ENCODE data around the gene CDH23. TPM values are rescaled to one million over a fixed set of nuclear protein-coding genes. Genes with fewer than 3 reads are reported as not detected.

CDH23 gene
- total RNA-seq, 2 experiments from 2014 or later: 4.6 to 5.2 TPM

DNA sequence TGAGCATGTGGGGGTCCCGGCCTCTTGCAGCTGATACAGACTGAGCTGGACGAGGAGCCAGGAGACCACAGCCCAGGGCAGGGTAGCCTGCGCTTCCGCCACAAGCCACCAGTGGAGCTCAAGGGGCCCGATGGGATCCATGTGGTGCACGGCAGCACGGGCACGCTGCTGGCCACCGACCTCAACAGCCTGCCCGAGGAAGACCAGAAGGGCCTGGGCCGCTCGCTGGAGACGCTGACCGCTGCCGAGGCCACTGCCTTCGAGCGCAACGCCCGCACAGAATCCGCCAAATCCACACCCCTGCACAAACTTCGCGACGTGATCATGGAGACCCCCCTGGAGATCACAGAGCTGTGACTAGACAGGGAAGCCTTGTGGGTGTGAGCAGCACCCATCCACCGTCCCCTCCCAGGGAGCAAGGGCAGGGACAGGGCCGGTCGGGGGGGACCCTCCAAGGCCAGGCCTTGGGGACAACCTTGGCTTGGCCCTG, 418.2 kb downstream of the CDH23 start:
- no peak overlapping the region for H3K4me3 Mint-ChIP-seq
- no peak overlapping the region for H3K27ac Mint-ChIP-seq
- intact Hi-C loops (cut with DNase I, micrococcal nuclease): loop anchor here (5.0 kb wide), 4 partner anchors 108 to 418 kb away; partner anchors contain the start of gene CDH23 (in 1 of the 2)
- Histone ChIP-seq H3K36me3 (ENCODE audit: insufficient read depth, low read length) (peaks cover 45% of the 10 kb centered on the region), H3K27me3 (ENCODE audit: control insufficient read depth in 1 of 2, insufficient read depth in 2 of 2, low read length in 2 of 2) (no peaks in the 10 kb centered on the region), H3K4me1 (ENCODE audit: insufficient read depth, low read length) (peaks cover 8% of the 10 kb centered on the region), H3K27ac (ENCODE audit: low read depth in 1 of 2, low read length in 2 of 2) (no peak overlapping the region), H3K4me3 (ENCODE audit: low read length) (no peak overlapping the region), H3K9me3 (ENCODE audit: control insufficient read depth in 1 of 2, insufficient read depth in 1 of 2, low read length in 2 of 2) (peaks cover 0 to 3% of the 10 kb centered on the region in 2 experiments)
- DNase-seq: no peak
- H3K36me3 Mint-ChIP-seq (ENCODE audit: low read depth): peaks cover 46% of the 10 kb centered on the region
- H3K27me3 Mint-ChIP-seq: no peaks in the 10 kb centered on the region
- TF ChIP-seq, protein P1, sequence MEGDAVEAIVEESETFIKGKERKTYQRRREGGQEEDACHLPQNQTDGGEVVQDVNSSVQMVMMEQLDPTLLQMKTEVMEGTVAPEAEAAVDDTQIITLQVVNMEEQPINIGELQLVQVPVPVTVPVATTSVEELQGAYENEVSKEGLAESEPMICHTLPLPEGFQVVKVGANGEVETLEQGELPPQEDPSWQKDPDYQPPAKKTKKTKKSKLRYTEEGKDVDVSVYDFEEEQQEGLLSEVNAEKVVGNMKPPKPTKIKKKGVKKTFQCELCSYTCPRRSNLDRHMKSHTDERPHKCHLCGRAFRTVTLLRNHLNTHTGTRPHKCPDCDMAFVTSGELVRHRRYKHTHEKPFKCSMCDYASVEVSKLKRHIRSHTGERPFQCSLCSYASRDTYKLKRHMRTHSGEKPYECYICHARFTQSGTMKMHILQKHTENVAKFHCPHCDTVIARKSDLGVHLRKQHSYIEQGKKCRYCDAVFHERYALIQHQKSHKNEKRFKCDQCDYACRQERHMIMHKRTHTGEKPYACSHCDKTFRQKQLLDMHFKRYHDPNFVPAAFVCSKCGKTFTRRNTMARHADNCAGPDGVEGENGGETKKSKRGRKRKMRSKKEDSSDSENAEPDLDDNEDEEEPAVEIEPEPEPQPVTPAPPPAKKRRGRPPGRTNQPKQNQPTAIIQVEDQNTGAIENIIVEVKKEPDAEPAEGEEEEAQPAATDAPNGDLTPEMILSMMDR (IDR thresholded peaks at IDR 0.05): no peak
- CTCF ChIA-PET: interaction anchor here (1.2 kb wide), 1 partner anchor 431 kb away, joined by 3 read pairs; no protein-coding TSS in a partner anchor
- POLR2A ChIA-PET: no interaction called here
- H3K4me1 Mint-ChIP-seq (ENCODE audit: low read depth): no peaks in the 10 kb centered on the region
- H3K9me3 Mint-ChIP-seq: no peaks in the 10 kb centered on the region
- ATAC-seq (ENCODE audit: poor library complexity): no peak

DNA sequence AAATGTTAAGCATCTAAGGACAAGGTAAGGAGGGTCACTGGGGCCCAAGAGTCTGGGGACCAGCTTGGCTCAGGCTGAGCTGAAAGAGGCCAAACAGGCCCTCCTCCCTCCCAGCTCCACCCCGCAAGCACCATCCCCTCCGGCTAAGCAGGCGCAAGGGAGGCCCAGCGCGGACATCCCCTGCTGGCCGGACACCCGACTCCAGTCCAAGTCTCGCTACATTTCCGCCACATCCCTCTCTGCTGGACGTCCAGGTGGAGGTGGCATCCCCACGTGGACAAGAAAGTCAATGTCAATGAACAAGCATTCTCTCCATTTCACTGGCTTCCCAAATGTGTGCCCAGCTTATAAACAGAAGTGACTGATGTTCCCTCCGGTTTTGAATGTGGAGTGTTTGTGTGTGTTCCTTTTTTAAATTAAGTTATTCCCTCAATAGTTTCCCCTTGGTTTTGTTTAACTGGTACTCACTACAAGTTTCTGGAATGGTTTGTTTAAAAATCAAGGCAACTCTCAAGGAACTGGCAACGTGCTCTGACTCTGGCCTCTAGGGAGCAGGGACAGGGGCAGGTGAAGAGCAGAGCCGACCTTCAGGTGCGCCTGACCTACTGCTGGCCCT, 418.9 kb downstream of the CDH23 start:
- H3K27me3 ChIP-seq (ENCODE audit: control insufficient read depth in 1 of 2, insufficient read depth in 2 of 2, low read length in 2 of 2): no peaks in the 10 kb centered on the region
- H3K9me3 Mint-ChIP-seq: no peaks in the 10 kb centered on the region
- H3K36me3 Mint-ChIP-seq (ENCODE audit: low read depth): peaks cover 53% of the 10 kb centered on the region
- no peak overlapping the region for H3K4me3 Mint-ChIP-seq
- H3K4me1 Mint-ChIP-seq (ENCODE audit: low read depth): no peaks in the 10 kb centered on the region
- H3K9me3 ChIP-seq (ENCODE audit: control insufficient read depth in 1 of 2, insufficient read depth in 1 of 2, low read length in 2 of 2): peaks cover 0 to 3% of the 10 kb centered on the region in 2 experiments
- intact Hi-C loops (cut with DNase I, micrococcal nuclease): no loop called here
- CTCF ChIA-PET: interaction anchor here (1.2 kb wide), 1 partner anchor 431 kb away, joined by 3 read pairs; no protein-coding TSS in a partner anchor
- TF ChIP-seq, protein P1 (IDR thresholded peaks at IDR 0.05): no peak
- no peak for ATAC-seq (ENCODE audit: poor library complexity)
- no peak overlapping the region for H3K27ac ChIP-seq (ENCODE audit: low read depth in 1 of 2, low read length in 2 of 2)
- no peak overlapping the region for H3K27ac Mint-ChIP-seq
- H3K36me3 ChIP-seq (ENCODE audit: insufficient read depth, low read length): peaks cover 51% of the 10 kb centered on the region
- H3K4me3 ChIP-seq (ENCODE audit: low read length): no peak overlapping the region
- peaks cover 8% of the 10 kb centered on the region for H3K4me1 ChIP-seq (ENCODE audit: insufficient read depth, low read length)
- H3K27me3 Mint-ChIP-seq: no peaks in the 10 kb centered on the region
- no peak for DNase-seq
- POLR2A ChIA-PET: no interaction called here

DNA sequence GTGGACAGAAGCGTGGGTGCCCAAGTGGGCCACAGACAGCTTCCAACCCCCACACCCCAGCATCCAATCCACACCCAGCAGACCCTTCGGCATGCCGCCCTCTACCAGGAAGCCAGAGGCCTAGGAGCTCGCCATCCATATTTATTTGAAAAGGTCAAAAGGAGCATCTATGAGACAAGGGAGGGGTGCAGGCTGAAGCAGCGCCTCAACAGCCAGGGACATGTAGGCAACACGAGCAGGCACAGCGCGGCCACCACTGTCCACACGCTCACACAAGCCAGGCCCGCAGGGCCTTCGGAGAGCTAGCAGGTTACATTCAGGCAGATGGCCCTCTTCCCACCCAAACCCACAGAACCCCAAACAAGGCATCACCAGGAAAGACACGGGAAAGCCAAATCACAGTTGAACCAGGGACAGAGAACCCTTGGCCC, 419.7 kb downstream of the CDH23 start:
- H3K36me3 ChIP-seq (ENCODE audit: insufficient read depth, low read length): peaks cover 60% of the 10 kb centered on the region
- Mint-ChIP-seq H3K9me3 (no peaks in the 10 kb centered on the region), H3K27ac (no peak overlapping the region), H3K4me1 (ENCODE audit: low read depth) (no peaks in the 10 kb centered on the region), H3K36me3 (ENCODE audit: low read depth) (peaks cover 61% of the 10 kb centered on the region), H3K4me3 (no peak overlapping the region), H3K27me3 (no peaks in the 10 kb centered on the region)
- peaks cover 8% of the 10 kb centered on the region for H3K4me1 ChIP-seq (ENCODE audit: insufficient read depth, low read length)
- no peaks in the 10 kb centered on the region for H3K27me3 ChIP-seq (ENCODE audit: control insufficient read depth in 1 of 2, insufficient read depth in 2 of 2, low read length in 2 of 2)
- TF ChIP-seq, protein P1 (IDR thresholded peaks at IDR 0.05): no peak
- ChIA-PET CTCF (no interaction called here), POLR2A (no interaction called here)
- intact Hi-C loops (cut with DNase I, micrococcal nuclease): no loop called here
- H3K9me3 ChIP-seq (ENCODE audit: control insufficient read depth in 1 of 2, insufficient read depth in 1 of 2, low read length in 2 of 2): peaks cover 0 to 3% of the 10 kb centered on the region in 2 experiments
- ATAC-seq (ENCODE audit: poor library complexity) (no peak), DNase-seq (no peak)
- no peak overlapping the region for H3K27ac ChIP-seq (ENCODE audit: low read depth in 1 of 2, low read length in 2 of 2)
- H3K4me3 ChIP-seq (ENCODE audit: low read length): no peak overlapping the region
